Mammary epithelial cell (primary cell): ENCODE data around the gene KLF13.

Source experiments
- EZH2 ChIP-seq: IDR thresholded peaks from 2 replicates; pipeline ENCODE4 v1.6.1; 2012; ENCODE audit warnings: low read length, inconsistent platforms, borderline replicate concordance
- TF ChIP-seq, protein P1 (sequence below), 2 donors: IDR thresholded peaks in 1 of 2; conservative IDR thresholded peaks in 1 of 2; 2 replicates each; pipeline ENCODE4 v1.5.1; 2011 to 2012; ENCODE audit warnings: inconsistent platforms in 2 of 2, low read length in 2 of 2, mild to moderate bottlenecking in 2 of 2, control low read depth in 1 of 2, low read depth in 1 of 2; ENCODE audit not compliant: insufficient read depth in 1 of 2; ENCODE audit errors: extremely low read depth in 1 of 2

DNA sequence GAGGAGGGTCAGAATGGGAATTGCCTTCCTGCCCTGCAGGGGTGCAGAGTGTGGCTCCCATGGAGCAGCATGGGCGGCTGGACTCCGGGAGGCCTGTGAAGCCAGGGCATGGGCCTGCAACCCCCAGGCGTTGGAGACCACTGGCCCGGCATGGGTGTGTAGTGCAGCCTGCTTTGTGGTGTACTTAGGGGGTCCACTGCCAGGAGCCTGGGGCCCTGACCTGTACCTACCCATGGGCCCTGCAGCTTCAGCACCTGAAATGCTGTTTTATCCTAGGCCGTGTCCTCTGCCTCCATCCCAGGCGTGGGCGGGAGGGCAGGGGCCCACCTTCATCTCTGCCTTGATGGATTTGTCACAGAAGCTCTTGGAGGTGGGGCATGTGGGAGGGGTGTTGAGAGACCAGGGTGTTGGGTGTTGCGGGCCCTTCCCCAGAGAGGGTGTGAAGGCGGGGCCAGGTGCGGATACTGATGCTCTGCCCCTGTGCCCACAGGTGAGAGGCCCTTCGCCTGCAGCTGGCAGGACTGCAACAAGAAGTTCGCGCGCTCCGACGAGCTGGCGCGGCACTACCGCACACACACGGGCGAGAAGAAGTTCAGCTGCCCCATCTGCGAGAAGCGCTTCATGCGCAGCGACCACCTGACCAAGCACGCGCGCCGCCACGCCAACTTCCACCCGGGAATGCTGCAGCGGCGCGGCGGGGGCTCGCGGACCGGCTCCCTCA lies 45.0 kb downstream of the KLF13 start:
- TF ChIP-seq, protein P1, sequence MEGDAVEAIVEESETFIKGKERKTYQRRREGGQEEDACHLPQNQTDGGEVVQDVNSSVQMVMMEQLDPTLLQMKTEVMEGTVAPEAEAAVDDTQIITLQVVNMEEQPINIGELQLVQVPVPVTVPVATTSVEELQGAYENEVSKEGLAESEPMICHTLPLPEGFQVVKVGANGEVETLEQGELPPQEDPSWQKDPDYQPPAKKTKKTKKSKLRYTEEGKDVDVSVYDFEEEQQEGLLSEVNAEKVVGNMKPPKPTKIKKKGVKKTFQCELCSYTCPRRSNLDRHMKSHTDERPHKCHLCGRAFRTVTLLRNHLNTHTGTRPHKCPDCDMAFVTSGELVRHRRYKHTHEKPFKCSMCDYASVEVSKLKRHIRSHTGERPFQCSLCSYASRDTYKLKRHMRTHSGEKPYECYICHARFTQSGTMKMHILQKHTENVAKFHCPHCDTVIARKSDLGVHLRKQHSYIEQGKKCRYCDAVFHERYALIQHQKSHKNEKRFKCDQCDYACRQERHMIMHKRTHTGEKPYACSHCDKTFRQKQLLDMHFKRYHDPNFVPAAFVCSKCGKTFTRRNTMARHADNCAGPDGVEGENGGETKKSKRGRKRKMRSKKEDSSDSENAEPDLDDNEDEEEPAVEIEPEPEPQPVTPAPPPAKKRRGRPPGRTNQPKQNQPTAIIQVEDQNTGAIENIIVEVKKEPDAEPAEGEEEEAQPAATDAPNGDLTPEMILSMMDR (conservative IDR thresholded peaks at IDR 0.05 in 1 of 2, IDR thresholded peaks at IDR 0.05 in 1 of 2; ENCODE audit: extremely low read depth in 1 of 2, insufficient read depth in 1 of 2, low read depth in 1 of 2, low read length in 2 of 2), result no peak
- TF ChIP-seq EZH2, result no peak
